ENCODE measurements around the gene CCL1. TPM values are rescaled to one million over a fixed set of nuclear protein-coding genes. Genes with fewer than 3 reads are reported as not detected.
A peak's percentile ranks its signal among the peaks of the same experiment; 100 is the strongest.

CCL1 gene
- total and polyA plus RNA-seq, 4 donors, result not detected

GRCh38 chr17:34356194-34356593, 6.8 kb downstream of the CCL1 start, which contains the start of gene CCL13:
Gene CCL13 (plus strand): TSS chr17:34356480. CDS start chr17:34356527, 47 bp downstream.
- Histone ChIP-seq H3K36me3 (ENCODE audit: control insufficient read depth in 4 of 4, insufficient read depth in 3 of 4, low read depth in 1 of 4, low read length in 3 of 4) (no peaks in the 10 kb centered on the region), H3K27ac (ENCODE audit: low read depth in 1 of 2, low read length in 2 of 2) (no peak within 1 kb of the TSS)
- 86% methylated on average over 5 of the region's 5 CpGs for WGBS

DNA sequence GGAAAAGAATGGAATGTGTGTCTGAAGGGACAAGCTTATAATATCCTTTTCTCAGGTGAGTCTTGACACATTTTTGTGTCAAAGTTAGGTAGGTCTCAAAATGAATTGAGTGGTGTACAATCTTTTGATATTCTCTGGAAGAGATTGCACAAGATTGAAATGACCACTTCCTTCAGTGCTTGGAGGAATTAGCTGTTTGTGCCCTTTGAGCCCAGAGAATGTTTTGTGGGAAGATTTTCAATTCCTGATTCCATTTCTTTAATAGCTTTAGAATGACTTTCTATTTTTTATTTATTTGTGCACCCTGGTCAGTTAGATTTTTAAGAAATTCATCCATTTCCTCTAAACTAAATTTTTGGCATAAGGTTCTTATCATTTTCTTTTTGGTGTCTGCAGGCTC, 8.4 kb downstream of the CCL1 start:
- TF ChIP-seq RXRA (IDR thresholded peaks at IDR 0.05), result no peak
- TF ChIP-seq NR2F2 (IDR thresholded peaks at IDR 0.05), result peak; percentile 24
- H3K9ac ChIP-seq (ENCODE audit: low read depth in 1 of 2, low read length in 2 of 2), result no peak overlapping the region
- no peaks in the 10 kb centered on the region for H3K4me1 ChIP-seq (ENCODE audit: control insufficient read depth in 4 of 4, insufficient read depth in 4 of 4, low read length in 3 of 4)

More at GRCh38 chr17:34356194-34356593, 6.8 kb downstream of the CCL1 start, which contains the start of gene CCL13:
- H3K9ac ChIP-seq (ENCODE audit: low read depth in 1 of 2, low read length in 2 of 2), result no peak within 1 kb of the TSS
- no peaks in the 10 kb centered on the region for H3K27me3 ChIP-seq (ENCODE audit: control insufficient read depth in 4 of 4, insufficient read depth in 4 of 4, low read length in 3 of 4)
- H3K4me3 ChIP-seq (ENCODE audit: low read depth in 1 of 3, low read length in 3 of 3), result no peak within 1 kb of the TSS
- H3K9me3 ChIP-seq (ENCODE audit: control insufficient read depth in 4 of 4, low read length in 3 of 4), result no peaks in the 10 kb centered on the region
- no peaks in the 10 kb centered on the region for H3K4me1 ChIP-seq (ENCODE audit: control insufficient read depth in 4 of 4, insufficient read depth in 4 of 4, low read length in 3 of 4)
- no peak for TF ChIP-seq CTCF (IDR thresholded peaks at IDR 0.05; ENCODE audit: low read depth, low read length, missing input control)
- TF ChIP-seq NR2F2 (IDR thresholded peaks at IDR 0.05), result no peak
- no peak for TF ChIP-seq ZBTB33 (IDR thresholded peaks at IDR 0.05)
- no peak for DNase-seq (ENCODE audit: low spot score)

DNA sequence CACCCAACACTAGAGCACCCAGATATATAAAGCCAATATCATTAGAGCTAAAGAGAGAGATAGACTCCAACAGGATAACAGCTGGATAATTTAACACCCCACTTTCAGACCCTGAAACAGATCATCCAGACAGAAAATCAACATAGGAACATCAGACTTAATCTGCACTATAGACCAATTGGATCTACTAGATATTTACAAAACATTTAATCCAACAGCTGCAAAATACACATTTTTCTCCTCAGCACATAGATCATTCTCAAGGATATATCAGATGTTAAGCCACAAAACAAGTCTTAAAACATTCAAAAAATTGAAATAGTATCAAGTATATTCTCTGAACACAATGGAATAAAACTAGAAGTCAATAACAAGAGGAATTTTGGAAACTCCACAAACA, 10.8 kb downstream of the CCL1 start:
- no peak for DNase-seq (ENCODE audit: low spot score)
- H3K27me3 ChIP-seq (ENCODE audit: control insufficient read depth in 4 of 4, insufficient read depth in 4 of 4, low read length in 3 of 4), result peaks cover 0 to 7% (median 0%) of the 10 kb centered on the region in 4 donors
- H3K36me3 ChIP-seq (ENCODE audit: control insufficient read depth in 4 of 4, insufficient read depth in 3 of 4, low read depth in 1 of 4, low read length in 3 of 4), result no peaks in the 10 kb centered on the region
- TF ChIP-seq EGR1 (IDR thresholded peaks at IDR 0.05; ENCODE audit: low read depth in 2 of 2), result no peak
- TF ChIP-seq SP1 (IDR thresholded peaks at IDR 0.05), result no peak
- no peak for TF ChIP-seq RXRA (IDR thresholded peaks at IDR 0.05)
- H3K9ac ChIP-seq (ENCODE audit: low read depth in 1 of 2, low read length in 2 of 2), result no peak overlapping the region
- no peaks in the 10 kb centered on the region for H3K9me3 ChIP-seq (ENCODE audit: control insufficient read depth in 4 of 4, low read length in 3 of 4)
- no peak overlapping the region for H3K27ac ChIP-seq (ENCODE audit: low read depth in 1 of 2, low read length in 2 of 2)
- H3K4me3 ChIP-seq (ENCODE audit: low read depth in 1 of 3, low read length in 3 of 3), result no peak overlapping the region
- H3K4me1 ChIP-seq (ENCODE audit: control insufficient read depth in 4 of 4, insufficient read depth in 4 of 4, low read length in 3 of 4), result no peaks in the 10 kb centered on the region

More for the DNA sequence above, 8.4 kb downstream of the CCL1 start:
- Histone ChIP-seq H3K36me3 (ENCODE audit: control insufficient read depth in 4 of 4, insufficient read depth in 3 of 4, low read depth in 1 of 4, low read length in 3 of 4) (no peaks in the 10 kb centered on the region), H3K4me3 (ENCODE audit: low read depth in 1 of 3, low read length in 3 of 3) (no peak overlapping the region), H3K27ac (ENCODE audit: low read depth in 1 of 2, low read length in 2 of 2) (no peak overlapping the region), H3K27me3 (ENCODE audit: control insufficient read depth in 4 of 4, insufficient read depth in 4 of 4, low read length in 3 of 4) (no peaks in the 10 kb centered on the region), H3K9me3 (ENCODE audit: control insufficient read depth in 4 of 4, low read length in 3 of 4) (no peaks in the 10 kb centered on the region)
- DNase-seq (ENCODE audit: low spot score), result no peak

- WGBS, result 89% methylated on average over 1 of the region's 1 CpG
- H3K36me3 ChIP-seq (ENCODE audit: control insufficient read depth in 4 of 4, insufficient read depth in 3 of 4, low read depth in 1 of 4, low read length in 3 of 4), result no peaks in the 10 kb centered on the region
- no peak overlapping the region for H3K9ac ChIP-seq (ENCODE audit: low read depth in 1 of 2, low read length in 2 of 2)
- H3K9me3 ChIP-seq (ENCODE audit: control insufficient read depth in 4 of 4, low read length in 3 of 4), result no peaks in the 10 kb centered on the region
- no peaks in the 10 kb centered on the region for H3K4me1 ChIP-seq (ENCODE audit: control insufficient read depth in 4 of 4, insufficient read depth in 4 of 4, low read length in 3 of 4)
- H3K27ac ChIP-seq (ENCODE audit: low read depth in 1 of 2, low read length in 2 of 2), result no peak overlapping the region
- no peak for DNase-seq (ENCODE audit: low spot score)
- no peak overlapping the region for H3K4me3 ChIP-seq (ENCODE audit: low read depth in 1 of 3, low read length in 3 of 3)
- no peak for TF ChIP-seq FOXA1 (IDR thresholded peaks at IDR 0.05)
- TF ChIP-seq ZBTB33 (IDR thresholded peaks at IDR 0.05), result no peak
- no peak for TF ChIP-seq RXRA (IDR thresholded peaks at IDR 0.05)
- no peak for TF ChIP-seq TAF1 (conservative IDR thresholded peaks at IDR 0.05)
- TF ChIP-seq HNF4G (IDR thresholded peaks at IDR 0.05), result no peak
- no peak for TF ChIP-seq JUND (IDR thresholded peaks at IDR 0.05)
- TF ChIP-seq REST (IDR thresholded peaks at IDR 0.05), result no peak
- no peak for TF ChIP-seq SP1 (IDR thresholded peaks at IDR 0.05)
- TF ChIP-seq HNF4A (conservative IDR thresholded peaks at IDR 0.05), result no peak
- peaks cover 0 to 7% (median 0%) of the 10 kb centered on the region in 4 donors for H3K27me3 ChIP-seq (ENCODE audit: control insufficient read depth in 4 of 4, insufficient read depth in 4 of 4, low read length in 3 of 4)
Observed at GRCh38 chr17:34351096-34351495, 11.9 kb downstream of the CCL1 start.
